Epithelial cell of proximal tubule (primary cell): ENCODE measurements around the gene CDC42SE2. TPM values are rescaled to one million over a fixed set of nuclear protein-coding genes. Genes with fewer than 3 reads are reported as not detected.
"Not testable (repeated sequence)": the region's sequence is repeated elsewhere in the genome, so short reads cannot be mapped to it uniquely, and the experiment has no call there.

ENCODE experiments used
- DNase-seq: peaks from one replicate; pipeline ENCODE4 v3.0.0-alpha.2; 2011; ENCODE audit warnings: low read depth
- H3K4me3 ChIP-seq: 2 replicates; pipeline ENCODE4 v1.5.1; 2011; ENCODE audit warnings: low read depth, mild to moderate bottlenecking, low read length
- total RNA-seq: library from RNA; depleted of rRNA; stranded (reverse); fragments of >200 nt; gene quantifications from 2 replicates; pipeline ENCODE4 v1.2.3, GENCODE V29; 2015
- TF ChIP-seq, protein P1 (sequence below): conservative IDR thresholded peaks from 2 replicates; pipeline ENCODE4 v1.5.1; 2012; ENCODE audit warnings: low read depth, mild to moderate bottlenecking, low read length

CDC42SE2 gene
- total RNA-seq, 1 donor from 2014 or later, result 40.1 TPM

DNA sequence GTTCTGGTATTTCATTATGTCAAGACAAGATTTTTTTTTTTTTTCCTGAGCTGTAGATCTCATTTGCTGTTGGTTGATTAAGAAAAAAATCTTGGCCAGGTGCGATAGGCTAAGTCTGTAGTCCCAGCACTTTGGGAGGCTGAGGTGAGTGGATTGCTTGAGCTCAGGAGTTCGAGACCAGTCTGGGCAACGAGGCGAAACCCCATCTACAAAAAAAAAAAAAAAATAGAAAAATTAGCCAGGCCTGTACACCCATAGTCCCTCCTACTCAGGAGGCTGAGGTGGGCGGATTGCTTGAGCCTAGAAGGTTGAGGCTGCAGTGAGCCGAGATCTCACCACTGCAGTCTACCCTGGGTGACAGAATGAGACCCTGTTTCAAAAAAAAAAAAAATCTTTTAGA, 12.2 kb downstream of the CDC42SE2 start:
- DNase-seq, result no peak
- TF ChIP-seq, protein P1, sequence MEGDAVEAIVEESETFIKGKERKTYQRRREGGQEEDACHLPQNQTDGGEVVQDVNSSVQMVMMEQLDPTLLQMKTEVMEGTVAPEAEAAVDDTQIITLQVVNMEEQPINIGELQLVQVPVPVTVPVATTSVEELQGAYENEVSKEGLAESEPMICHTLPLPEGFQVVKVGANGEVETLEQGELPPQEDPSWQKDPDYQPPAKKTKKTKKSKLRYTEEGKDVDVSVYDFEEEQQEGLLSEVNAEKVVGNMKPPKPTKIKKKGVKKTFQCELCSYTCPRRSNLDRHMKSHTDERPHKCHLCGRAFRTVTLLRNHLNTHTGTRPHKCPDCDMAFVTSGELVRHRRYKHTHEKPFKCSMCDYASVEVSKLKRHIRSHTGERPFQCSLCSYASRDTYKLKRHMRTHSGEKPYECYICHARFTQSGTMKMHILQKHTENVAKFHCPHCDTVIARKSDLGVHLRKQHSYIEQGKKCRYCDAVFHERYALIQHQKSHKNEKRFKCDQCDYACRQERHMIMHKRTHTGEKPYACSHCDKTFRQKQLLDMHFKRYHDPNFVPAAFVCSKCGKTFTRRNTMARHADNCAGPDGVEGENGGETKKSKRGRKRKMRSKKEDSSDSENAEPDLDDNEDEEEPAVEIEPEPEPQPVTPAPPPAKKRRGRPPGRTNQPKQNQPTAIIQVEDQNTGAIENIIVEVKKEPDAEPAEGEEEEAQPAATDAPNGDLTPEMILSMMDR, result no peak
- H3K4me3 ChIP-seq, result no peak overlapping the region

DNA sequence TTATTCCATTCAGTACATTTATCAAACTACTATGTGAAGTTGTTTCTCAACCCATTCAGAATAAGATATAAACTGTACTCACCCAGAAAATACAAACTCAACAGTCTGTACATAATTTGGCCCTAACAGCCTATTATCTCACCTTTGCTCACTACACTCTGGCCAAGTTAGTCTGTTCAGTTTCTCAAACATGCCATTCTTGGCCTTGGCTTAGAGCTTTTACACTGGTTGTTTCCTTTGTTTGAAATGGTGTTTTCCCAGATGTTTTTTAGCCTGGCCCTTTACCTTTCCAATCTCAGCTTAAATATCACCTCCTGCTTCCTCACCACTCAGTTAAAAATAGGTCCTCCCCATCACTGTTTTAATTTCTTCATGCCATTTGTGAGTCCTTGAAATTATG, 13.6 kb downstream of the CDC42SE2 start:
- DNase-seq, result no peak
- TF ChIP-seq, protein P1, result no peak
- no peak overlapping the region for H3K4me3 ChIP-seq

DNA sequence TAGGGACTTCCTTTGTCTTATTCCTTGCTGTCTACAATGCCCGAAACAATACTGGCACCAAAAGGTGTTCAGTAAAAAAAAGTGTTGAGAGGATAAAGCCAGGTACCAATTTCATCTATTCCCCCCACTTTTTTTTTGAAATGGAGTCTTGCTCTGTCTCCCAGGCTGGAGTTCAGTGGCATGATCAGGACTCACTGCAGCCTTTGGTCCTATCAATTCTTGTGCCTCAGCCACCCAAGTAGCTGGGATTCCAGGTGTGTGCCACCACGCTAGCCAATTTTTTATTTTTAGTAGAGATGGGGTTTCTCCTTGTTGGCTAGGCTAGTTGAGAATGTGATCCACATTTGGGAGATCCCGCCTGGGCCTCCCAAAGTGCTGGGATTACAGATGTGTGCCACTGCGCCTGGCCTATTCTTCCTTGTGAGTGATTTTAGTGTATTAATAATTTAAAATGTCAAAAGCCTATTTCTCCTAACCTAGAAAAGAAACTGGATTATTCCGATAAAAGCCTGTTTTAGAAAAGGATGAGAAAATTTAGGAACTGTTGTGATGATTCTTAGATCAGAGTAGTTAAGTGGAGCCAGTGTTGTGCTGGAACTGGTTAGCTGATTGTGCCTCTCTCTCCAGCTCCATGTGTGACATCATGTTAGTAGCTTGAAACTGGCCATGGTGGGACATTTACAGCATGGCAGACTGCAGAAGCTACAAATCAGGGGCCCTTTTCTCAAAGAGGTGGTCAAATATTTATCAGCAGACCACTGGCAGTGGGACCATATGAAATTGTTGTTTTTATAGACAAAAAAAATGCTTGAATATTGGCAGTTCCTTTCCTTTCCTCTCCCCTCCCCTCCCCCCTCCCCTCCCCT, 14.3 kb downstream of the CDC42SE2 start:
- DNase-seq, result no peak
- TF ChIP-seq, protein P1, result no peak
- H3K4me3 ChIP-seq, result no peak overlapping the region

- not testable (repeated sequence) for H3K4me3 ChIP-seq, DNase-seq
These were observed 14.9 kb downstream of the CDC42SE2 start for GRCh38 chr5:131278741-131279124.

DNA sequence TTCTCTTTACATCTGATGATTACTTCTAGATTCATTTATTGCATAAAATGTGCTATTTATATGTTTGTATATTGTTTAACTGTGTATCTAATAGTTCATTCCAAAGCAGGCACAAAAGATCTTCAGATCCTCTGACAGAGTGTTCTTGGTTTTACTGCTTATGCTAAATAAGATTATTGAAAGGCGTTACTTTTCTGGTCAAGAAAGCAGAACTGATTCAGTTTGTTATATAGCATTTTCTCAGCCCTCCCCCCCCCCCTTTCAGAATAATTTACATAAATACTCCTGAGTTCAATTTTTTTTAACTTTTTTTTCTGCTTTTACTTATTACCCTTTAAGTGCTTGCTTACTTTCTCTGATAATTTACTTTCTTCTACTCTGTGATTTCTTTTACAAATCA, 15.4 kb downstream of the CDC42SE2 start:
- no peak overlapping the region for H3K4me3 ChIP-seq
- no peak for DNase-seq
- TF ChIP-seq, protein P1, result no peak

GRCh38 chr5:131280417-131280816, 16.6 kb downstream of the CDC42SE2 start:
- no peak overlapping the region for H3K4me3 ChIP-seq
- TF ChIP-seq, protein P1, result no peak
- DNase-seq, result no peak

DNA sequence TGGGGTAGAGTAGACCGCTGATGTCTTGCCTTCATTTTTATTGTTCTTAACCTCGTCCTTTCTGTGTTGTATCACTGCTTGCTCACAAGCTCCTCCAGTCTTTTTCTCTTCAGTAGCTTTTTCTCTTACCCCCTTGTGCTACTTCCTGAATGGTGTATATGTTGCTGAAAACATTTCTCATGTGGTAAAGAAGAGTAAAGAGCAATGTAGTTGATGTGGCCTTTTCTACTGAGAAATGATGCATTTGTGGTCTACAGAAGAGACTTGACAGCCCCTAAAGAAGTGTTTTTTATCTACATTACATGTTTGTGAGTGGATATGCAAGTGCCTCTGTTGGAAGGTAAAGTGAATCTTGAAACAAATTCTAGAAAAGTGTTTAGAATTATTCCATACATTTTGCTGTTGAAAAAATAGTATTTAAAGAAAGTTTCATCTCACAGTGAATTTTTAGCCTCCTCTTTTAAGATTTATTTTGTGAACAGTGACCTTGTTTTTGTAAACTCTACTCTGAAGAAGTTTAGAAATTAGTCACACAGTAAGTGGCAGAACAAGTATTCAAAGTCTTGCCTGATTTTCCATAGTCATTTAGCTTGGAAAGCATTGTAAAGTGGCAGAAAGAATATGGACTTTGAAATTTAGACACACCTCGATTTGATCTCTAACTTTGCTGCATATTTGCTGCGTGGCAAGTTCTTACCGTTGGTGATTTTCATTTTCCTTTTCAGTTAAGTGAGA, 17.4 kb downstream of the CDC42SE2 start:
- H3K4me3 ChIP-seq, result peak overlapping the region; percentile 12

More for the DNA sequence above, 17.4 kb downstream of the CDC42SE2 start:
- TF ChIP-seq, protein P1, result no peak
- no peak for DNase-seq
